Keratinocyte (primary cell): ENCODE data around the gene DNAJB8. TPM values are rescaled to one million over a fixed set of nuclear protein-coding genes. Genes with fewer than 3 reads are reported as not detected.

Source experiments
- DNase-seq: peaks from one replicate; pipeline ENCODE4 v3.0.0-alpha.2; 2011; ENCODE audit warnings: low read depth, missing footprints, low spot score
- FAIRE-seq: peaks from 2 replicates; lab custom pipeline; 2011; peaks lifted over from hg19 to GRCh38; lab: Jason Lieb, UNC
- H2AFZ ChIP-seq: 2 replicates; pipeline ENCODE4 v1.6.0; 2012; ENCODE audit warnings: low read length, control low read depth, inconsistent platforms; ENCODE audit not compliant: control insufficient read depth
- H3K27ac ChIP-seq: 2 replicates; pipeline ENCODE4 v1.5.1; 2011; ENCODE audit warnings: low read length; ENCODE audit not compliant: control insufficient read depth, insufficient read depth
- H3K27me3 ChIP-seq: 3 replicates; pipeline ENCODE4 v1.6.0; 2011; ENCODE audit warnings: low read length; ENCODE audit not compliant: control insufficient read depth, insufficient read depth; ENCODE audit errors: extremely low read depth
- H3K36me3 ChIP-seq, 2 experiments: 2 replicates in 1 of 2; 3 replicates in 1 of 2; pipeline ENCODE4 v1.5.1; 2011; ENCODE audit warnings: low read length in 2 of 2, mild to moderate bottlenecking in 1 of 2; ENCODE audit not compliant: control insufficient read depth in 2 of 2, insufficient read depth in 2 of 2; ENCODE audit errors: extremely low read depth in 1 of 2
- H3K4me1 ChIP-seq: 3 replicates; pipeline ENCODE4 v1.5.1; 2011; ENCODE audit warnings: low read length; ENCODE audit not compliant: control insufficient read depth, insufficient read depth; ENCODE audit errors: extremely low read depth
- H3K4me2 ChIP-seq: 3 replicates; pipeline ENCODE4 v1.6.0; 2011; ENCODE audit warnings: low read depth, low read length; ENCODE audit not compliant: control insufficient read depth, insufficient read depth; ENCODE audit errors: extremely low read depth
- H3K4me3 ChIP-seq, 3 experiments: fragments of 200-600 bp in 1 of 3; sonication (generic) in 1 of 3; 2 replicates in 2 of 3; 3 replicates in 1 of 3; pipeline ENCODE4 v1.5.1; 2011 to 2016; ENCODE audit warnings: low read length in 3 of 3, mild to moderate bottlenecking in 3 of 3, control low read depth in 2 of 3, inconsistent platforms in 1 of 3, low read depth in 1 of 3, mixed read lengths in 1 of 3, mixed run types in 1 of 3, moderate library complexity in 1 of 3; ENCODE audit not compliant: control insufficient read depth in 2 of 3, insufficient read depth in 2 of 3; ENCODE audit errors: extremely low read depth in 1 of 3
- H3K79me2 ChIP-seq: 2 replicates; pipeline ENCODE4 v1.6.0; 2012; ENCODE audit warnings: low read length; ENCODE audit not compliant: control insufficient read depth, insufficient read depth
- H3K9ac ChIP-seq: 3 replicates; pipeline ENCODE4 v1.6.0; 2011; ENCODE audit warnings: low read length; ENCODE audit not compliant: control insufficient read depth, insufficient read depth; ENCODE audit errors: extremely low read depth
- H3K9me1 ChIP-seq: 3 replicates; pipeline ENCODE4 v1.6.0; 2011; ENCODE audit warnings: low read length; ENCODE audit not compliant: control insufficient read depth, insufficient read depth; ENCODE audit errors: extremely low read depth
- H3K9me3 ChIP-seq: 2 replicates; pipeline ENCODE4 v1.5.1; 2012; ENCODE audit warnings: low read depth, low read length; ENCODE audit not compliant: control insufficient read depth
- H4K20me1 ChIP-seq: 3 replicates; pipeline ENCODE4 v1.6.0; 2011; ENCODE audit warnings: low read length; ENCODE audit not compliant: control insufficient read depth, insufficient read depth; ENCODE audit errors: extremely low read depth
- CTCF ChIP-seq, 3 experiments: IDR thresholded peaks in 1 of 3; conservative IDR thresholded peaks in 1 of 3; optimal IDR thresholded peaks in 1 of 3; 2 replicates in 2 of 3; 3 replicates in 1 of 3; pipeline versions ENCODE3 to v1.5.1; 2011; ENCODE audit warnings: low read length in 3 of 3, mild to moderate bottlenecking in 3 of 3, moderate library complexity in 2 of 3, control low read depth in 1 of 3, inconsistent platforms in 1 of 3; ENCODE audit not compliant: insufficient read depth in 2 of 3; ENCODE audit errors: extremely low read depth in 1 of 3
- EZH2 ChIP-seq: IDR thresholded peaks from one replicate; pipeline ENCODE4 v1.6.1; 2012; ENCODE audit warnings: inconsistent platforms, mild to moderate bottlenecking, low read length, moderate library complexity
- dilution Hi-C: fragments of 300-500 bp; cut with MboI; formaldehyde crosslinking; loops from one replicate; pipeline ENCODE4 v1.7.0; 2020; ENCODE audit warnings: low sequenced_read_pairs; ENCODE audit not compliant: extremely low pct_ligation_motif_present
- polyA plus RNA-seq, 5 experiments: library from polyadenylated mRNA; depleted of rRNA in 3 of 5; stranded (reverse) in 3 of 5; stranded (forward) in 1 of 5; unstranded in 1 of 5; fragments of >200 nt; gene quantifications; 1 replicate in 1 of 5; 2 replicates in 3 of 5; 3 replicates in 1 of 5; pipeline versions ENCODE4 v1.2.1 to v1.2.3, GENCODE V29; 2011 to 2012; ENCODE audit warnings: missing spikeins in 2 of 5, low read depth in 1 of 5, low replicate concordance in 1 of 5

DNAJB8 gene
- polyA plus RNA-seq, 1 donor (not counting 4 experiments of a cell fraction or from before 2014, with no cell fraction given) = not detected

- Histone ChIP-seq H3K36me3 (no peaks in the 10 kb centered on the region), H3K9ac (no peak overlapping the region), H4K20me1 (no peaks in the 10 kb centered on the region), H3K9me3 (no peaks in the 10 kb centered on the region), H3K27me3 (peaks cover 12% of the 10 kb centered on the region), H2AFZ (no peak overlapping the region), H3K27ac (no peak overlapping the region), H3K4me3 (no peak overlapping the region), H3K4me2 (no peak overlapping the region), H3K4me1 (no peaks in the 10 kb centered on the region), H3K9me1 (no peaks in the 10 kb centered on the region), H3K79me2 (no peaks in the 10 kb centered on the region)
- FAIRE-seq = no peak
- dilution Hi-C loops = no loop called here
- TF ChIP-seq CTCF (optimal IDR thresholded peaks at IDR 0.05 in 1 of 3, IDR thresholded peaks at IDR 0.05 in 1 of 3, conservative IDR thresholded peaks at IDR 0.05 in 1 of 3; ENCODE audit: extremely low read depth in 1 of 3, insufficient read depth in 2 of 3, low read length in 3 of 3) (no peak), EZH2 (no peak)
- DNase-seq = no peak
Measured at GRCh38 chr3:128504533-128504915, 37.8 kb upstream of the DNAJB8 start.

DNA sequence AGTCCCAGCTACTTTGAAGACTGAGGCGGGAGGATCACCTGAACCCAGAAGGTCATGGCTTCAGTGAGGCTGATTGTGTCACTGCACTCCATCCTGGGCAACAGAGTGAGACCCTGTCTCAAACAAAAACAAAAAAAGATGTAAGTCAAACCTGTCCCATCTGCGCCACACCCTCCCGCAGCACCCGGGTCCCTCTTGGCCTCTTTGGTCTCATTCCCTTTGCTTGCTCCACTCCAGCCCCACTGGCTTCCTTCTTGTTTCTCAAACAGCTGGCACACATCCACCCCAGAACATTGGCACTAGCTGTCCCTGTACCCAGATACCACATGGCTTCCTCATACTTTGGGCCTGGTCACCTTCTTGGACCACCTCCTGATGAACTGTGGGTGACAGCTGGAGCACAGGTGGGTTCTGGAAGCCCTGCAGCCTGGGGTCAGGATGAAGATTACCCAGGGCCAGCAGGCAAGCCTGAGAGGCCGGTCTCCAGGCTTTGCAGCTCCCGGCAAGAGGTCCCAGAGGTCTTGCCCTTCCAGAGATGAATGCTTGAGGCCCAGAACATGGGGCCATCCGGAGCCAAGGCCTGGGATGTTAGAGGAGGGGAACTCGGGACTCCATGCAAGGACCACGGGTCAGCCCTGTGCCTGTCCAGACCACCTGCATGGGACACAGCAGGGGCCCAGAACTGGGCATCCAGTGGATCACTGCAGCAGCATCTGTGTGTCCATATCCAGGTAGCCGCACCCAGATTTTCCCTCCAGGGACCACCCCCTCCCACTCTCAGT lies 37.3 kb upstream of the DNAJB8 start:
- no peak overlapping the region for H3K27ac ChIP-seq
- no peak overlapping the region for H3K4me2 ChIP-seq
- H3K9me3 ChIP-seq = no peaks in the 10 kb centered on the region
- FAIRE-seq = no peak
- no peak for DNase-seq
- dilution Hi-C loops = no loop called here
- no peaks in the 10 kb centered on the region for H3K36me3 ChIP-seq
- H3K79me2 ChIP-seq = no peaks in the 10 kb centered on the region
- H3K4me3 ChIP-seq = no peak overlapping the region
- no peak for TF ChIP-seq EZH2
- TF ChIP-seq CTCF (optimal IDR thresholded peaks at IDR 0.05 in 1 of 3, IDR thresholded peaks at IDR 0.05 in 1 of 3, conservative IDR thresholded peaks at IDR 0.05 in 1 of 3; ENCODE audit: extremely low read depth in 1 of 3, insufficient read depth in 2 of 3, low read length in 3 of 3) = no peak
- H2AFZ ChIP-seq = no peak overlapping the region
- no peak overlapping the region for H3K9ac ChIP-seq
- no peaks in the 10 kb centered on the region for H4K20me1 ChIP-seq
- H3K9me1 ChIP-seq = no peaks in the 10 kb centered on the region
- H3K27me3 ChIP-seq = peaks cover 18% of the 10 kb centered on the region
- no peaks in the 10 kb centered on the region for H3K4me1 ChIP-seq
